OCI-LY1 (cell line): ENCODE results near the gene CXCR5.

Source experiments
- H2AFZ ChIP-seq: fragments of 200-600 bp; sonication (generic), shearing (Covaris generic); 2 replicates; pipeline ENCODE4 v1.6.0; 2014; ENCODE audit warnings: antibody characterized with exemption, mild to moderate bottlenecking, low read length
- H3F3A ChIP-seq: fragments of 200-600 bp; sonication (generic), shearing (Covaris generic); 2 replicates; pipeline ENCODE4 v1.6.0; 2014; ENCODE audit warnings: mild to moderate bottlenecking, antibody characterized with exemption, low read length, moderate library complexity; ENCODE audit not compliant: insufficient read depth
- H3K27ac ChIP-seq: fragments of 200-600 bp; sonication (generic); 2 replicates; pipeline ENCODE4 v1.5.1; 2014; ENCODE audit warnings: low read length, mixed run types, mild to moderate bottlenecking, low read depth; ENCODE audit not compliant: poor library complexity, severe bottlenecking
- H3K27me3 ChIP-seq: fragments of 200-600 bp; sonication (generic); 2 replicates; pipeline ENCODE4 v1.6.0; 2014; ENCODE audit warnings: antibody characterized with exemption, mild to moderate bottlenecking, low read length, moderate library complexity; ENCODE audit not compliant: insufficient read depth
- H3K36me3 ChIP-seq: fragments of 200-600 bp; sonication (generic); 2 replicates; pipeline ENCODE4 v1.6.1; 2014; ENCODE audit warnings: mild to moderate bottlenecking, antibody characterized with exemption, low read length, moderate library complexity, mixed read lengths; ENCODE audit not compliant: insufficient read depth
- H3K4me1 ChIP-seq: fragments of 200-600 bp; sonication (generic); 2 replicates; pipeline ENCODE4 v1.5.1; 2014; ENCODE audit warnings: mild to moderate bottlenecking, low read length, moderate library complexity; ENCODE audit not compliant: insufficient read depth, severe bottlenecking
- H3K4me2 ChIP-seq: fragments of 200-600 bp; sonication (generic), shearing (Covaris generic); 2 replicates; pipeline ENCODE4 v1.6.1; 2014; ENCODE audit warnings: low read length
- H3K4me3 ChIP-seq: fragments of 200-600 bp; sonication (generic); 2 replicates; pipeline ENCODE4 v1.5.1; 2014; ENCODE audit warnings: low read length, low read depth, mild to moderate bottlenecking, mixed read lengths; ENCODE audit not compliant: poor library complexity, severe bottlenecking
- H3K79me2 ChIP-seq: fragments of 200-600 bp; shearing (Covaris generic); 2 replicates; pipeline ENCODE4 v1.6.1; 2016; ENCODE audit warnings: mixed run types, low read length, mixed read lengths; ENCODE audit not compliant: insufficient read depth
- H3K9ac ChIP-seq: fragments of 200-600 bp; sonication (generic), shearing (Covaris generic); 2 replicates; pipeline ENCODE4 v1.6.1; 2014; ENCODE audit warnings: mild to moderate bottlenecking, low read length, mixed read lengths
- H3K9me2 ChIP-seq: fragments of 200-600 bp; sonication (generic), shearing (Covaris generic); 2 replicates; pipeline ENCODE4 v1.6.1; 2014; ENCODE audit warnings: low read depth, mild to moderate bottlenecking, low read length, mixed read lengths
- H3K9me3 ChIP-seq: fragments of 200-600 bp; shearing (Covaris generic); 2 replicates; pipeline ENCODE4 v1.6.1; 2014; ENCODE audit warnings: low read length, mixed read lengths
- H4K20me1 ChIP-seq: fragments of 200-600 bp; sonication (generic), shearing (Covaris generic); 2 replicates; pipeline ENCODE4 v1.6.0; 2016; ENCODE audit warnings: mild to moderate bottlenecking, low read length; ENCODE audit not compliant: insufficient read depth
- CTCF ChIP-seq: fragments of 200-600 bp; sonication (generic), shearing (Covaris generic); IDR thresholded peaks from 2 replicates; pipeline ENCODE4 v1.5.1; 2017; ENCODE audit warnings: mild to moderate bottlenecking, antibody characterized with exemption, low read length, moderate library complexity, mixed read lengths
- EZH2 ChIP-seq: fragments of 200-600 bp; sonication (generic), shearing (Covaris generic); IDR thresholded peaks from 2 replicates; pipeline ENCODE4 v1.8.0; 2017; ENCODE audit warnings: borderline replicate concordance, mixed run types, mild to moderate bottlenecking, antibody characterized with exemption, low read length, moderate library complexity, mixed read lengths

Gene CXCR5

GRCh38 chr11:118914987-118915386, 31.3 kb downstream of the CXCR5 start:
- Histone ChIP-seq H3K27me3 (no peaks in the 10 kb centered on the region), H3K4me3 (no peak overlapping the region), H3K9me3 (no peaks in the 10 kb centered on the region), H3K4me2 (no peak overlapping the region), H3K36me3 (no peaks in the 10 kb centered on the region), H4K20me1 (no peaks in the 10 kb centered on the region), H3K4me1 (peaks cover 43% of the 10 kb centered on the region), H3K9me2 (no peaks in the 10 kb centered on the region), H3K9ac (no peak overlapping the region), H2AFZ (no peak overlapping the region), H3K79me2 (no peaks in the 10 kb centered on the region), H3F3A (no peaks in the 10 kb centered on the region), H3K27ac (peak overlapping the region; percentile 82)
- no peak for TF ChIP-seq EZH2
- no peak for TF ChIP-seq CTCF

GRCh38 chr11:118915396-118915795, 31.7 kb downstream of the CXCR5 start:
- no peaks in the 10 kb centered on the region for H3K79me2 ChIP-seq
- H3K27ac ChIP-seq, result peak overlapping the region; percentile 82
- H3K4me1 ChIP-seq, result peaks cover 43% of the 10 kb centered on the region
- TF ChIP-seq CTCF, result no peak
- TF ChIP-seq EZH2, result no peak
- H3K9ac ChIP-seq, result no peak overlapping the region
- no peaks in the 10 kb centered on the region for H3K9me2 ChIP-seq
- no peaks in the 10 kb centered on the region for H3F3A ChIP-seq
- no peaks in the 10 kb centered on the region for H3K9me3 ChIP-seq
- H3K27me3 ChIP-seq, result no peaks in the 10 kb centered on the region
- no peaks in the 10 kb centered on the region for H4K20me1 ChIP-seq
- H3K36me3 ChIP-seq, result no peaks in the 10 kb centered on the region
- no peak overlapping the region for H2AFZ ChIP-seq
- no peak overlapping the region for H3K4me3 ChIP-seq
- H3K4me2 ChIP-seq, result no peak overlapping the region

- Histone ChIP-seq H3K36me3 (no peaks in the 10 kb centered on the region), H2AFZ (no peak overlapping the region), H3K27ac (no peak overlapping the region), H4K20me1 (no peaks in the 10 kb centered on the region), H3K27me3 (no peaks in the 10 kb centered on the region), H3K4me1 (peaks cover 43% of the 10 kb centered on the region), H3K4me2 (no peak overlapping the region), H3K79me2 (no peaks in the 10 kb centered on the region), H3K9me2 (no peaks in the 10 kb centered on the region), H3K9ac (no peak overlapping the region), H3K4me3 (no peak overlapping the region), H3F3A (no peaks in the 10 kb centered on the region), H3K9me3 (no peaks in the 10 kb centered on the region)
- TF ChIP-seq CTCF (no peak), EZH2 (no peak)
Observed at GRCh38 chr11:118915941-118916841, 32.5 kb downstream of the CXCR5 start.
